ENCODE data around the gene IQCM. TPM values are rescaled to one million over a fixed set of nuclear protein-coding genes. Genes with fewer than 3 reads are reported as not detected.

The IQCM gene
- polyA plus RNA-seq, 3 donors: not detected

DNA sequence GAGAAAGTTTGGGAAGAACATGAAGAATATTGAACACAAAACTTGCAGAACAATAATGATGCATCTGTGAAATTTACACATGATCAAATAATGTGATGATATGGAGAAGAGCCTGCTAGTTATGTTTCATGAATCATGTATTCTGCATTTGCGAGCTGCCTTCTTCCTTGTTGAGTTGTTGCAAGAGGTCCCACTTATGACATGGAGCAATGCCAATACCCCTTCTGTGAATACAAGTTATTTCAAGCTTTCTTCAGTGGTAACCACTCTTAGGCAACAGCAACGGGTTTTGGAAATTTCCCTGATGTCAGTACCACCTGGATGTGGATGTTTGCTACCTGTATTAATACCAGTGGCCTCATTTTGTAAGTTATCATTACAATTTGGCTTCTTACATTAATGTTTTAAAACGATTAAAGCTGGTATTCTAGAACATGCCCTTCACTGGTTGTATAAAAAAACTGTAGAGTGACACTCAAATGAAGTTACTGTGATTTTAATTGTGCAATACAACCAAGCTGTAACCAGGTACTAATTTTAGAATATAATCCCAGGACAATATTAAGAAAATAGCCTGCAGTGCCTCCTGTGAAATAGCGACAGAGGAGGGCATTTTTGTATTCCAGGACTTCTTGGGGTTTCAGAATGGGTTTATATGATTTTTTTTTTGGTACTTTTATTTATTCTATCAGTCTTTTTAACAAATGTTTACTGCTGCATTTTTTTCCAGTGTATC is 25.3 kb downstream of the IQCM start:
- no peak overlapping the region for H3K27ac ChIP-seq (ENCODE audit: low read depth in 1 of 2, low read length in 2 of 2)
- Mint-ChIP-seq H3K9me3 (peaks cover 0 to 6% (median 2%) of the 10 kb centered on the region in 7 donors), H3K27me3 (ENCODE audit: low read depth in 3 of 3) (peaks cover 0 to 1% (median 0%) of the 10 kb centered on the region in 3 donors), H3K27ac (no peak overlapping the region), H3K4me3 (no peak overlapping the region), H3K36me3 (no peaks in the 10 kb centered on the region), H3K4me1 (no peaks in the 10 kb centered on the region)
- no peaks in the 10 kb centered on the region for H4K20me1 ChIP-seq (ENCODE audit: insufficient read depth, low read length)
- H3K4me1 ChIP-seq (ENCODE audit: control insufficient read depth in 1 of 2, insufficient read depth in 2 of 2, low read length in 2 of 2): no peaks in the 10 kb centered on the region
- WGBS (ENCODE audit: insufficient coverage): 100% methylated on average over 1 of the region's 4 CpGs
- no peak overlapping the region for H3K4me2 ChIP-seq (replicated peaks; ENCODE audit: extremely low read depth, low read length, poor library complexity, severe bottlenecking)
- no peaks in the 10 kb centered on the region for H3K36me3 ChIP-seq (replicated peaks in 1 of 2; ENCODE audit: control insufficient read depth in 1 of 2, insufficient read depth in 2 of 2, low read length in 2 of 2)
- H3K79me2 ChIP-seq (ENCODE audit: insufficient read depth, low read length): no peaks in the 10 kb centered on the region
- no peak overlapping the region for H3K9ac ChIP-seq (ENCODE audit: insufficient read depth, low read length, poor library complexity, severe bottlenecking)
- intact Hi-C loops (cut with micrococcal nuclease): no loop called here
- H3K27me3 ChIP-seq (ENCODE audit: control insufficient read depth in 2 of 2, insufficient read depth in 2 of 2, low read length in 2 of 2): no peaks in the 10 kb centered on the region
- TF ChIP-seq, protein P1, sequence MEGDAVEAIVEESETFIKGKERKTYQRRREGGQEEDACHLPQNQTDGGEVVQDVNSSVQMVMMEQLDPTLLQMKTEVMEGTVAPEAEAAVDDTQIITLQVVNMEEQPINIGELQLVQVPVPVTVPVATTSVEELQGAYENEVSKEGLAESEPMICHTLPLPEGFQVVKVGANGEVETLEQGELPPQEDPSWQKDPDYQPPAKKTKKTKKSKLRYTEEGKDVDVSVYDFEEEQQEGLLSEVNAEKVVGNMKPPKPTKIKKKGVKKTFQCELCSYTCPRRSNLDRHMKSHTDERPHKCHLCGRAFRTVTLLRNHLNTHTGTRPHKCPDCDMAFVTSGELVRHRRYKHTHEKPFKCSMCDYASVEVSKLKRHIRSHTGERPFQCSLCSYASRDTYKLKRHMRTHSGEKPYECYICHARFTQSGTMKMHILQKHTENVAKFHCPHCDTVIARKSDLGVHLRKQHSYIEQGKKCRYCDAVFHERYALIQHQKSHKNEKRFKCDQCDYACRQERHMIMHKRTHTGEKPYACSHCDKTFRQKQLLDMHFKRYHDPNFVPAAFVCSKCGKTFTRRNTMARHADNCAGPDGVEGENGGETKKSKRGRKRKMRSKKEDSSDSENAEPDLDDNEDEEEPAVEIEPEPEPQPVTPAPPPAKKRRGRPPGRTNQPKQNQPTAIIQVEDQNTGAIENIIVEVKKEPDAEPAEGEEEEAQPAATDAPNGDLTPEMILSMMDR (IDR thresholded peaks at IDR 0.05): no peak
- no peak overlapping the region for H3K4me3 ChIP-seq (replicated peaks in 1 of 3; ENCODE audit: low read depth in 2 of 3, low read length in 3 of 3)
- H3K9me3 ChIP-seq (replicated peaks in 1 of 2; ENCODE audit: control insufficient read depth in 1 of 2, insufficient read depth in 1 of 2, low read length in 2 of 2): no peaks in the 10 kb centered on the region
- no peak for DNase-seq
- H2AFZ ChIP-seq (ENCODE audit: insufficient read depth, low read depth, low read length, poor library complexity, severe bottlenecking): no peak overlapping the region

DNA sequence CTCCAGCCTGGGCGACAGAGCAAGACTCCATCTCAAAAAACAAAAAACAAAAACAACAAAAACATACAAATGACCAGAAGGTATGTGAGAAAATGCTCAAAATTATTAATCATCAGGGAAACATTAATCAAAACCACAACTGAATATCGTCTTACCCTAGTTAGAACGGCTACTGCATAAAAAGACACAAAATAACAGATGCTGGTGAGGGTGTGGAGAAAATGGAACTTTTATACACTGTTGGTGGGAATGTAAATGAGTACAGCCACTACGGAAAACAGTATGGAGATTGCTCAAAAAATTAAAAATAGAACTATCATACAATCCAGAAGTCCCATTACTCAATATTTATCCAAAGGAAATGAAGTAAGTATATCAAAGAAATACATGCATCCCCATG is 27.3 kb downstream of the IQCM start:
- H3K36me3 ChIP-seq (replicated peaks in 1 of 2; ENCODE audit: control insufficient read depth in 1 of 2, insufficient read depth in 2 of 2, low read length in 2 of 2): no peaks in the 10 kb centered on the region
- Mint-ChIP-seq H3K27ac (no peak overlapping the region), H3K36me3 (no peaks in the 10 kb centered on the region), H3K4me1 (no peaks in the 10 kb centered on the region), H3K27me3 (ENCODE audit: low read depth in 3 of 3) (no peaks in the 10 kb centered on the region), H3K9me3 (peaks cover 0 to 13% (median 3%) of the 10 kb centered on the region in 7 donors), H3K4me3 (no peak overlapping the region)
- no peaks in the 10 kb centered on the region for H3K27me3 ChIP-seq (ENCODE audit: control insufficient read depth in 2 of 2, insufficient read depth in 2 of 2, low read length in 2 of 2)
- TF ChIP-seq, protein P1 (IDR thresholded peaks at IDR 0.05): no peak
- no peaks in the 10 kb centered on the region for H4K20me1 ChIP-seq (ENCODE audit: insufficient read depth, low read length)
- no peaks in the 10 kb centered on the region for H3K9me3 ChIP-seq (replicated peaks in 1 of 2; ENCODE audit: control insufficient read depth in 1 of 2, insufficient read depth in 1 of 2, low read length in 2 of 2)
- no peaks in the 10 kb centered on the region for H3K79me2 ChIP-seq (ENCODE audit: insufficient read depth, low read length)
- no peak overlapping the region for H3K4me3 ChIP-seq (replicated peaks in 1 of 3; ENCODE audit: low read depth in 2 of 3, low read length in 3 of 3)
- no peak overlapping the region for H3K27ac ChIP-seq (ENCODE audit: low read depth in 1 of 2, low read length in 2 of 2)
- no peak overlapping the region for H3K9ac ChIP-seq (ENCODE audit: insufficient read depth, low read length, poor library complexity, severe bottlenecking)
- DNase-seq: no peak
- intact Hi-C loops (cut with micrococcal nuclease): no loop called here
- no peak overlapping the region for H2AFZ ChIP-seq (ENCODE audit: insufficient read depth, low read depth, low read length, poor library complexity, severe bottlenecking)
- no CpG with 5 or more reads among the region's 4 CpGs for WGBS (ENCODE audit: insufficient coverage)
- no peaks in the 10 kb centered on the region for H3K4me1 ChIP-seq (ENCODE audit: control insufficient read depth in 1 of 2, insufficient read depth in 2 of 2, low read length in 2 of 2)
- H3K4me2 ChIP-seq (replicated peaks; ENCODE audit: extremely low read depth, low read length, poor library complexity, severe bottlenecking): no peak overlapping the region

Measured in CD14-positive monocyte (primary cell).